ENCODE data around the gene RNF5. TPM values are rescaled to one million over a fixed set of nuclear protein-coding genes. Genes with fewer than 3 reads are reported as not detected.
A peak's percentile ranks its signal among the peaks of the same experiment; 100 is the strongest.
"Not testable (repeated sequence)": the region's sequence is repeated elsewhere in the genome, so short reads cannot be mapped to it uniquely, and the experiment has no call there.

The RNF5 gene
- total RNA-seq, 1 experiment from 2014 or later: 106 TPM

- no peak for DNase-seq (ENCODE audit: low read depth)
Observed at GRCh38 chr6:32189069-32189741, 11.0 kb downstream of the RNF5 start.

GRCh38 chr6:32189742-32190053, 11.5 kb downstream of the RNF5 start:
- no peak for DNase-seq (ENCODE audit: low read depth)

GRCh38 chr6:32190054-32190851, 12.0 kb downstream of the RNF5 start, which contains the start of gene PBX2:
Gene PBX2, minus strand, starts transcription at chr6:32190202. Its CDS starts 287 bp downstream, at chr6:32189915.
- DNase-seq (ENCODE audit: low read depth): peak; percentile 91

- no peak for DNase-seq (ENCODE audit: low read depth)
Observed at GRCh38 chr6:32190911-32191677, 12.9 kb downstream of the RNF5 start.

- no peak for DNase-seq (ENCODE audit: low read depth)
Observed at GRCh38 chr6:32191696-32192607, 13.7 kb downstream of the RNF5 start.

GRCh38 chr6:32192608-32193039, 14.4 kb downstream of the RNF5 start, which contains the start of gene GPSM3:
Gene GPSM3, minus strand, starts transcription at chr6:32192643. Its CDS starts 130 bp downstream, at chr6:32192513.
- DNase-seq (ENCODE audit: low read depth): peak; percentile 46

GRCh38 chr6:32193096-32193495, 14.9 kb downstream of the RNF5 start:
- DNase-seq (ENCODE audit: low read depth): not testable (repeated sequence)

GRCh38 chr6:32194388-32194787, 16.2 kb downstream of the RNF5 start:
- DNase-seq (ENCODE audit: low read depth): no peak

- peak; percentile 58 for DNase-seq (ENCODE audit: low read depth)
Observed at GRCh38 chr6:32194825-32195651, 16.8 kb downstream of the RNF5 start.

GRCh38 chr6:32195652-32195901, 17.4 kb downstream of the RNF5 start:
- peak; percentile 100 for DNase-seq (ENCODE audit: low read depth)

- peak; percentile 89 for DNase-seq (ENCODE audit: low read depth)
Observed at GRCh38 chr6:32195902-32196681, 17.9 kb downstream of the RNF5 start.

- DNase-seq (ENCODE audit: low read depth): peak; percentile 57
Observed at GRCh38 chr6:32196682-32197616, 18.7 kb downstream of the RNF5 start.

- no peak for DNase-seq (ENCODE audit: low read depth)
Observed at GRCh38 chr6:32198345-32198696, 20.1 kb downstream of the RNF5 start.

GRCh38 chr6:32198866-32199265, 20.7 kb downstream of the RNF5 start:
- DNase-seq (ENCODE audit: low read depth): no peak

GRCh38 chr6:32200711-32201475, 22.7 kb downstream of the RNF5 start:
- no peak for DNase-seq (ENCODE audit: low read depth)

- no peak for DNase-seq (ENCODE audit: low read depth)
Observed at GRCh38 chr6:32202186-32202585, 24.0 kb downstream of the RNF5 start.

GRCh38 chr6:32203426-32204267, 25.4 kb downstream of the RNF5 start:
- no peak for DNase-seq (ENCODE audit: low read depth)

Data from RPMI7951 (cell line).